Activated T-helper 1 cell treated with Interleukin-2 at 50 U/mL for 16 hours (primary cell): Measurements from ENCODE around the gene NOG.

Experiments used
- DNase-seq: peaks from one replicate; pipeline ENCODE4 v3.0.0-alpha.2; 2020; ENCODE audit warnings: low read depth

Gene NOG

DNA sequence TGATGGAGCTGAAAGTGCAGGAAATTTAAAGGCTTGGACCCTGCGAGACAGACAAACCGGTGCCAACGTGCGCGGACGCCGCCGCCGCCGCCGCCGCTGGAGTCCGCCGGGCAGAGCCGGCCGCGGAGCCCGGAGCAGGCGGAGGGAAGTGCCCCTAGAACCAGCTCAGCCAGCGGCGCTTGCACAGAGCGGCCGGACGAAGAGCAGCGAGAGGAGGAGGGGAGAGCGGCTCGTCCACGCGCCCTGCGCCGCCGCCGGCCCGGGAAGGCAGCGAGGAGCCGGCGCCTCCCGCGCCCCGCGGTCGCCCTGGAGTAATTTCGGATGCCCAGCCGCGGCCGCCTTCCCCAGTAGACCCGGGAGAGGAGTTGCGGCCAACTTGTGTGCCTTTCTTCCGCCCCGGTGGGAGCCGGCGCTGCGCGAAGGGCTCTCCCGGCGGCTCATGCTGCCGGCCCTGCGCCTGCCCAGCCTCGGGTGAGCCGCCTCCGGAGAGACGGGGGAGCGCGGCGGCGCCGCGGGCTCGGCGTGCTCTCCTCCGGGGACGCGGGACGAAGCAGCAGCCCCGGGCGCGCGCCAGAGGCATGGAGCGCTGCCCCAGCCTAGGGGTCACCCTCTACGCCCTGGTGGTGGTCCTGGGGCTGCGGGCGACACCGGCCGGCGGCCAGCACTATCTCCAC is at the start of gene NOG:
NOG (plus strand) TSS at position 54 of the 674 bp plus-strand sequence; CDS start at position 579, 525 bp downstream.
- DNase-seq = no peak

DNA sequence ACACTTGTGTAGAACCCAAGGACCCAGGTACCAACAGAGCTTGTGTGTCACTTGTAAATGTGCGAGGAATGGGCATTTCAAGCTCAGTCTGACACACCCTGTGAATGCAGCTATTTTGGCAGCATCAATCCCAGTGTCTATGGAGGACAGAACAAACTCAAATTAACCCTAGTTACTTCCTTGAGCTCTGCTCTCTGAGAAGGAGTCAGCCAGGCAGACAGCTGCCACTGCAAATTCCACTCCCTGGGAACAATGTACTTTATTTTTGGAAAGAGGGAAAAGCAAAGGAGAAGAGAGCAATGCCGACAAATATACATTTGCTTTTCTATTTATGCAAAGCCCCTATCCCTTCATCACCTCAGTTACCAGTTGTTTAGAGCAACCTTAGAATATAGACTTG is 48.4 kb upstream of the NOG start:
- DNase-seq = no peak

GRCh38 chr17:56545930-56546329 is 47.6 kb upstream of the NOG start:
- no peak for DNase-seq

DNA sequence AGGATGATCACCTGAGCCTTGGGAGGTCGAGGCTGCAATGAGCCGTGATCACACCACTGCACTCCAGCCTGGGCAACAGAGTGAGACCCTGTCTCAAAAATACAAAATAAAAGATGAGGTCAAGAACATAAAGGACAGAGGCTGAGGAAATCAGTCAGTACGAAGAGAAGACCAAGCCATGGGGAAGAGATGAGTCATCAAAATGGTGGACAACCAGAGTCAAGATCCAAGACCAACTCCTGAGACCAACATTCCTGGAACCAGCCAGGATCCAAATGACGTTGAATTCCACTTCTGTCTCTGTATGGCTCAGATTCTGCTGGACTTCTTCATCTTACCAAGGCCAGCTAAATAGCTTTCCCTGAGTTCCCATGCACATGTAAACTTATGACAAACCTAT is 44.8 kb upstream of the NOG start:
- DNase-seq = no peak

GRCh38 chr17:56549501-56549900 is 44.0 kb upstream of the NOG start:
- no peak for DNase-seq

DNA sequence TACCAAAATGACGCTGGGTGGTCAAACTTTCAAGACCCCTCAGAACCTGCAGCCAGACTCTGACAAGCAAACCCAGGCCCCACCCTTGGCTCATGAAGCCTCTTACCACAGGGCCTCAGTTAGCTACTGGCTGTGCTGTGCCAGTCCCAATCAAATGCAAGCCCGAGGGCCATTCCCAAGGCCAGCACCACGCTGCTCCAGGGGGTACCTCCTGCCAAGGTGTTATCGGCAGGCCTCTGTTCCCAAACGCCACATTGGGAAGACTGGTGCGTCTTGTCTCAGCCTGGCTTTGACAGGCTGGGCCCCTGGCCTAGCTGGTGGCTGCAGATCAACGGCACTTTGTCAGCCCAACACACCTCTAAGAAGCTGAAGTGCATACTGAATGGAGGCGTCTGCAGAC is 35.8 kb upstream of the NOG start:
- no peak for DNase-seq

DNA sequence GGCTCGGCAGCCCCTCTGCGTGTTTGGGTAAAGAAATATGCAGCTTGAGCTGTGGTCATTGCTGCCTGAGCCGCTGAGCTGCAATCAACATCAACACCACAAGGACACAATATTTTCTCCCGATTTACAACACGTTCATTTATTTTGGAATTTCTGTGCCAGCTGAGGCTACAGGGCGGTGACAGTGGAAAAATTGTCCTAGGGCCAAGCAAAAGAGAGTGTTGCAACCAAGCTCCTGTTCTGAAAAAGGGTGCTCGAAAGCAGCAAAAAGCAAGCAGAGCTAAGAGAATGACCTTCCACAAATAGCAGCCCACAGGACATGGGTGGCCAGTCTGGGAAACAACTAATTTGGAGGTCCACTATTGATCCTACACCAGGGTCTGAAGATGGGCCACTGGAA is 35.4 kb upstream of the NOG start:
- DNase-seq = no peak

DNA sequence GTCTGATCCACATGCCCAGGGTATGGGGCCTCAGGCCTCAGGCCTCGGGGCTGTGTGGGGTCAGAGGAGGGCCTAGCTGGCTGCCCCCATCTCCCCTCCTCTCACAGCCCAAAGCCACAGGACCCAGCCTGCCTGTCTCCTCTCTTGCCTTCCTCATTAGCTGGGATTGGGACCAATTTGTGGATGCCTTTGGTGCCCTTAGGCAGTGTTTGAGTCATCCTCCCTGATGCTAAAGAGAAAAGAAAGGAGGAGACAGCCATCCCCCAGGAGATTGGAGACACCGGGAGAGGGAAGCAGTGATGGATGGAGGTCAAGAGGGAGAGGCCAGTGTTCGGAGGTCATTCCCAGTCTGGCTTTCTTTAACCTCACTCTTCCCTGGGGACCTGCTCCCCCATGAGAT is 23.3 kb upstream of the NOG start:
- no peak for DNase-seq

GRCh38 chr17:56571456-56571855 is 22.0 kb upstream of the NOG start:
- no peak for DNase-seq

DNA sequence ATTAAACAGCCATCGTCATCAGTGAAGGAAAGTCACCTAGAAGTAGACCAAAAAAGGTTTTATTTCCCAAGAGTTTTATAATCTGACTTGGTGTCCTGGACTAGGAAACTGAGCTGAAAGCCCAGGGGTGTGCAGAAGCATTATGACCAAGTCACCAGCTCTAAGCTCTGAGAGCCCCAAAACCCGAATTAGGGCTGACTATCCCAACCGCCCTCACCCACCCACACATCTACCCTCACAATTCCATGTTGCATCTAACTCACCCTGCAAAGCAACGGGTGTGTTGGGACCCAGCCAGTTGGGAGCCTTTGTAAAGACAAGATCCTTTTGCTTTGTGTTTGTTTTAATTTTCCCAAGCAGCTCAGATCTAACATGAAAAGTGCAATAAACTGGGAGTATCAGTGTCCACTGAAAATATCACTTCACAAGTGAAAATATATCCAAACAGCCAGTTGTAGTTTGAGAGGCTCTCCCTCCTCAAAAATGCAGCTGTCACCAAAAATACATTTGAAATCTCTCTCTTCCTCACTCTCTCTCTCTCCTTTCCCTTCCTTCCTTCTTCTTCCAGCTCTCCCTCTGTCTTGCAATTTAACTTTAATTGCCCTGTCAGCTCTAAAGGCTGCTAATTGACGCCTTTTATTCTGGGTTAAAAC is 16.2 kb upstream of the NOG start:
- no peak for DNase-seq

- DNase-seq = no peak
Measured at GRCh38 chr17:56577843-56578204, 15.7 kb upstream of the NOG start.

- no peak for DNase-seq
Measured at GRCh38 chr17:56581635-56582627, 11.6 kb upstream of the NOG start.

DNA sequence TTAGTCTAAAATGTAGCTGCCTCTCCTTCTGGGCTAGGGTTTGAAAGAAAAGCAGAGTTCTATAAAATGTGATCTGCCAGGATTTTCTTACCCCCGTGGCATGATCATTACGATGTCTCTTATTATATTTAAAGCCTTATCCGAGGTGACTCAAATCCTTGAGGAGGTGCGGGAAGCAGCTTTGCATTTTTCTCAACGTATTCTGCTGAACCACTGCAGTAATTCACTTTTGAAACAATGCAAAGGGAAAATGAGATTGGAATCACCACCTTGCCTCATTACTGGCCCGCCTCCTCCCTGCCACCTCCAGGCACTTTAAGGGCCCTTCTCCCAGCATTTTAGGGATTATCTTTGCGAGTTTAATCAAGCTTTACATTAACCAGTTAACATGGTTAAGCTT is 9.7 kb upstream of the NOG start:
- DNase-seq = no peak

DNA sequence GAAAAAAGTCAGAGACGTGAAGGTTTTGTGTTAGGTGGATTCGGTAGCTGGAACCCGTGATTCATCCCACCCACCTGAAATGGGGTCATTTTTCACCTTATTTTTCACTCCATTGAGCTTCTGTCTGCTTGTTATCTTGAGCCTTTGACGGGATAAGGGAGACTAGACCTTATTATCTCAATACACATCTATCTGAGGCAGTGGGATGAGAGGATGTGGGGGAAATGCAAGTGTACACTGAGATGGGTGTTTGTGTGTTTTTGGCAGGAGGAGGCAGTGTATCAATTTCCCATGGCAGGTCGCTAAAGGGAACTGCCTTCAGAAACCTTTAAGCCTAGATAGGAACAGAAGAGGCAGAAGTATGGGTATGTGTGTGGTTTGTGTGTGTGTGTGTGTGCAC is 6.2 kb upstream of the NOG start:
- no peak for DNase-seq

DNA sequence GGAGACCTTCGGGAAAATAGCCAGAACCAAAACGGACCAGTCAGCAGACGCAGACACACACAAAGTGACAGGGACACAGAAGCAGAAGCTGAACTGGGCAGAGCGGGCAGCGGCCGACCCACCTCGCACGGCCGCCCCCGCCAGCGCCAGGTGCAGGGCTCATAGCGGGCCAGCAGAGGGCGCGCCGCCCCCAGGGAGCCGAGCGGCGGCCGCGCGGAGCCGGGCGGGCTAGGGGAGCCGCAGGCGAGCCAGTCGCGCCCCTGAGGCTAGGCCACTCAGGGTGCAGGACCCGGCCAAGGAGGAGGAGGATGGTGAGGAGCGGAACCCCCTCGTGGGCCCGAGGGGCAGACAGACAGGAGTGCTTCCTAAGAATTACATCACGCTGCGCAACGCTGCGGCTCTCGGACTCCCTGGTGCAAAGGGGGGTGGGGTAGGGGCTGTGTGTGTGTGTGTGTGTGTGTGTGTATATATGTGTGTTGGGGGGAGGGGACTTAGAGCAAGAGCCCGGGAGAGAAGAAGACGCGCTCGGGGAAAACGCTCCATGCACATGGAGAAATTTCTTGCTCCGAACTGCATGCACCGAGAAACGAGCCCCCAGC is 913 bp upstream of the NOG start:
- peak; percentile 41 for DNase-seq

GRCh38 chr17:56593086-56593645 is 333 bp upstream of the NOG start:
- no peak for DNase-seq

DNA sequence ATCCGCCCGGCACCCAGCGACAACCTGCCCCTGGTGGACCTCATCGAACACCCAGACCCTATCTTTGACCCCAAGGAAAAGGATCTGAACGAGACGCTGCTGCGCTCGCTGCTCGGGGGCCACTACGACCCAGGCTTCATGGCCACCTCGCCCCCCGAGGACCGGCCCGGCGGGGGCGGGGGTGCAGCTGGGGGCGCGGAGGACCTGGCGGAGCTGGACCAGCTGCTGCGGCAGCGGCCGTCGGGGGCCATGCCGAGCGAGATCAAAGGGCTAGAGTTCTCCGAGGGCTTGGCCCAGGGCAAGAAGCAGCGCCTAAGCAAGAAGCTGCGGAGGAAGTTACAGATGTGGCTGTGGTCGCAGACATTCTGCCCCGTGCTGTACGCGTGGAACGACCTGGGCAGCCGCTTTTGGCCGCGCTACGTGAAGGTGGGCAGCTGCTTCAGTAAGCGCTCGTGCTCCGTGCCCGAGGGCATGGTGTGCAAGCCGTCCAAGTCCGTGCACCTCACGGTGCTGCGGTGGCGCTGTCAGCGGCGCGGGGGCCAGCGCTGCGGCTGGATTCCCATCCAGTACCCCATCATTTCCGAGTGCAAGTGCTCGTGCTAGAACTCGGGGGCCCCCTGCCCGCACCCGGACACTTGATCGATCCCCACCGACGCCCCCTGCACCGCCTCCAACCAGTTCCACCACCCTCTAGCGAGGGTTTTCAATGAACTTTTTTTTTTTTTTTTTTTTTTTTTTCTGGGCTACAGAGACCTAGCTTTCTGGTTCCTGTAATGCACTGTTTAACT is 1.0 kb downstream of the NOG start:
- DNase-seq = no peak

DNA sequence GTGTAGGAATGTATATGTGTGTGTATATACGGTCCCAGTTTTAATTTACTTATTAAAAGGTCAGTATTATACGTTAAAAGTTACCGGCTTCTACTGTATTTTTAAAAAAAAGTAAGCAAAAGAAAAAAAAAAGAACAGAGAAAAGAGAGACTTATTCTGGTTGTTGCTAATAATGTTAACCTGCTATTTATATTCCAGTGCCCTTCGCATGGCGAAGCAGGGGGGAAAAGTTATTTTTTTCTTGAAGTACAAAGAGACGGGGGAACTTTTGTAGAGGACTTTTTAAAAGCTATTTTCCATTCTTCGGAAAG is 1.6 kb downstream of the NOG start:
- no peak for DNase-seq

DNA sequence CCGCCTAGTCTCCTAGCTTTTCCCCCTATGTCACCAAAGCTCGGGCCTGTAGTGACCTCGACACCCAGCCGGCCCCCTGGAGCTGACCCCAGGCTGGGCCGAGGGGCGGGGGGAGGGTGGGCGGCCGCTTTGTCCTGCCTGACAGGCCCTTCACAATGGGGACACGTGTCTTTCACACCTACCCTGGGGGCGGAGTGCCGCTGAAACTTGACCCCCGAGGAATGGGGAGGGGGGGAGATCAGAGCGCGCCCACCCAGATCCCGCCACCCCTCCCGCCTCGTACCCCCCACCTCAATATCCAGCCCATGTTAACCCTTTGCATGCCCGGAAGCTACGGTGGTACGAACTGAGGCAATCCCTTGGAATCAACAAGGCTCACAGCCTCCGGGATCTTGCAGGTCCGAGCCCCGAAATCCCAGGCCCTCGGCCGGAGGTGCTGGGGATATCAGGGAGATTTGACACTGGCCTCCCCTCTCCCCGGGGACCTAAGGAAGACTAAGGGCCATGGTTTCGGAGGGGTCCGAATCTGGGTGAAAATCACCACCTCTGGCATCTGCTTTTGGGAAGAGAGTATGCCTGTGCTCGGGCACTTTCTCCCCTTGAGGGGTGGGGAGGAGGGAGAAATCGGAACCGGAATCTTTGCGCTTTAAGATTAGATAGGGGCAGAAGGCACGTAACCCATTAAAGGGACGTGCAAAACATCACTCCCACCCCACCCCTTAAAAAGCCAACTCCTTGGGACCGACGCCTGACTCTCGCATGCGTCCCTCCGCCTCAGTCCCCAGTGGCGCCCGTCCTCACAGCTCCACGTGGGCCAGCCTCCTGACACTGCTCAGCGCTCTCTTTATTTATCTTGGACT is 2.6 kb downstream of the NOG start:
- DNase-seq = no peak

GRCh38 chr17:56596691-56597494 is 3.4 kb downstream of the NOG start:
- no peak for DNase-seq
